H1 (cell line): ENCODE measurements around the gene CAMTA1. TPM values are rescaled to one million over a fixed set of nuclear protein-coding genes. Genes with fewer than 3 reads are reported as not detected.

Experiments used
- CTCF ChIA-PET: fragments of 300-600 bp; sonication (Branson Sonifier 250); formaldehyde crosslinking; loops from one replicate; lab custom pipeline; 2021; ENCODE audit not compliant: partially characterized antibody; lab: Charles Lee
- POLR2A ChIA-PET: fragments of 300-600 bp; sonication (Branson Sonifier 250); formaldehyde crosslinking; loops from one replicate; lab custom pipeline; 2021; ENCODE audit warnings: inconsistent platforms; ENCODE audit not compliant: partially characterized antibody; lab: Charles Lee
- DNase-seq, 2 experiments: peaks; one replicate each; pipeline versions ENCODE4 v3.0.0 to v3.0.0-alpha.2; 2010 to 2022; ENCODE audit warnings: low spot score in 2 of 2, low read depth in 1 of 2, mixed read lengths in 1 of 2
- FAIRE-seq: peaks from 2 replicates; lab custom pipeline; 2011; peaks lifted over from hg19 to GRCh38; lab: Jason Lieb, UNC
- H2AFZ ChIP-seq: 2 replicates; pipeline ENCODE4 v1.8.1; 2012; ENCODE audit warnings: low read length, inconsistent platforms
- H2AK5ac ChIP-seq: 2 replicates; pipeline ENCODE4 v1.6.1; 2013; ENCODE audit warnings: low read depth, low read length
- H2BK120ac ChIP-seq: replicated peaks from 2 replicates; pipeline ENCODE3; 2013; ENCODE audit warnings: low read depth, low read length, inconsistent platforms
- H2BK12ac ChIP-seq: 2 replicates; pipeline ENCODE4 v1.6.1; 2013; ENCODE audit warnings: low read depth, low read length
- H2BK15ac ChIP-seq: 2 replicates; pipeline ENCODE4 v1.6.1; 2013; ENCODE audit warnings: low read length
- H2BK20ac ChIP-seq: 2 replicates; pipeline ENCODE4 v1.6.1; 2013; ENCODE audit warnings: low read length
- H2BK5ac ChIP-seq: 2 replicates; pipeline ENCODE4 v1.6.1; 2013; ENCODE audit warnings: low read depth, low read length
- H3K14ac ChIP-seq: 2 replicates; pipeline ENCODE4 v1.6.1; 2013; ENCODE audit warnings: inconsistent platforms; ENCODE audit not compliant: insufficient read length
- H3K18ac ChIP-seq: 2 replicates; pipeline ENCODE4 v1.6.1; 2013; ENCODE audit warnings: low read length; ENCODE audit errors: extremely low read depth
- H3K23ac ChIP-seq: 2 replicates; pipeline ENCODE4 v1.6.1; 2013; ENCODE audit warnings: inconsistent platforms; ENCODE audit not compliant: insufficient read length
- H3K23me2 ChIP-seq: 2 replicates; pipeline ENCODE4 v1.6.1; 2013; ENCODE audit warnings: low read depth, low read length
- H3K27ac ChIP-seq: 2 replicates; pipeline ENCODE4 v1.6.1; 2011; ENCODE audit warnings: low read depth, low read length, inconsistent platforms
- H3K27me3 ChIP-seq, 4 experiments: replicated peaks in 1 of 4; 1 replicate in 1 of 4; 2 replicates in 3 of 4; pipeline versions ENCODE4 v1.6.1 to v1.8.1; 2011 to 2013; ENCODE audit warnings: low read length in 3 of 4, mild to moderate bottlenecking in 3 of 4, inconsistent platforms in 2 of 4, mixed read lengths in 2 of 4, moderate library complexity in 1 of 4; ENCODE audit not compliant: control insufficient read depth in 3 of 4, insufficient read depth in 3 of 4; ENCODE audit errors: extremely low read depth in 1 of 4
- H3K36me3 ChIP-seq, 4 experiments: 2 replicates each; pipeline versions ENCODE4 v1.6.1 to v1.8.1; 2011 to 2013; ENCODE audit warnings: mild to moderate bottlenecking in 4 of 4, low read length in 3 of 4, moderate library complexity in 2 of 4, control low read depth in 1 of 4, inconsistent platforms in 1 of 4; ENCODE audit not compliant: insufficient read depth in 4 of 4, control insufficient read depth in 2 of 4
- H3K4ac ChIP-seq: replicated peaks from 2 replicates; pipeline ENCODE3; 2013; ENCODE audit warnings: low read length, low read depth, mixed read lengths, inconsistent platforms; ENCODE audit not compliant: insufficient read length
- H3K4me1 ChIP-seq, 4 experiments: replicated peaks in 1 of 4; 1 replicate in 1 of 4; 2 replicates in 3 of 4; pipeline versions ENCODE4 v1.6.1 to v1.8.1; 2011 to 2013; ENCODE audit warnings: low read length in 3 of 4, inconsistent platforms in 2 of 4, mixed read lengths in 1 of 4; ENCODE audit not compliant: insufficient read depth in 4 of 4, control insufficient read depth in 3 of 4
- H3K4me2 ChIP-seq, 2 experiments: 2 replicates each; pipeline versions ENCODE4 v1.6.1 to v1.8.1; 2011 to 2013; ENCODE audit warnings: low read depth in 2 of 2, low read length in 2 of 2, control low read depth in 1 of 2, inconsistent platforms in 1 of 2, mild to moderate bottlenecking in 1 of 2; ENCODE audit not compliant: insufficient read depth in 1 of 2
- H3K4me3 ChIP-seq, 4 experiments: fragments of 200-600, 300-600 bp in 1 of 4; sonication (generic), shearing (Covaris generic), sonication (Bioruptor Twin) in 1 of 4; 2 replicates each; pipeline versions ENCODE4 v1.5.1 to v1.8.1; 2011 to 2016; ENCODE audit warnings: low read length in 4 of 4, low read depth in 3 of 4, control low read depth in 2 of 4, inconsistent platforms in 2 of 4, mild to moderate bottlenecking in 2 of 4, mixed read lengths in 1 of 4, moderate library complexity in 1 of 4; ENCODE audit not compliant: insufficient read depth in 2 of 4; ENCODE audit errors: extremely low read depth in 1 of 4
- H3K56ac ChIP-seq: replicated peaks from 2 replicates; pipeline ENCODE3; 2013; ENCODE audit warnings: low read depth, mild to moderate bottlenecking, mixed read lengths, low read length, inconsistent platforms; ENCODE audit not compliant: insufficient read length
- H3K79me1 ChIP-seq: 2 replicates; pipeline ENCODE4 v1.6.1; 2013; ENCODE audit warnings: low read depth, low read length, control low read depth
- H3K79me2 ChIP-seq, 2 experiments: 2 replicates each; pipeline versions ENCODE4 v1.6.1 to v1.8.1; 2012 to 2013; ENCODE audit warnings: low read length in 2 of 2, mild to moderate bottlenecking in 2 of 2, inconsistent platforms in 1 of 2; ENCODE audit not compliant: insufficient read depth in 2 of 2, control insufficient read depth in 1 of 2
- H3K9ac ChIP-seq, 4 experiments: replicated peaks in 1 of 4; 1 replicate in 1 of 4; 2 replicates in 3 of 4; pipeline versions ENCODE4 v1.6.1 to v1.8.1; 2011 to 2013; ENCODE audit warnings: low read depth in 3 of 4, low read length in 3 of 4, control low read depth in 2 of 4, mild to moderate bottlenecking in 2 of 4, moderate library complexity in 2 of 4, inconsistent platforms in 1 of 4; ENCODE audit errors: extremely low read depth in 1 of 4
- H3K9me3 ChIP-seq, 2 experiments: 2 replicates each; pipeline versions ENCODE4 v1.6.1 to v1.8.1; 2012 to 2013; ENCODE audit warnings: mild to moderate bottlenecking in 2 of 2, moderate library complexity in 2 of 2, control low read depth in 1 of 2, inconsistent platforms in 1 of 2, low read depth in 1 of 2, low read length in 1 of 2, mixed read lengths in 1 of 2; ENCODE audit not compliant: insufficient read depth in 2 of 2
- H4K20me1 ChIP-seq, 2 experiments: replicated peaks in 1 of 2; 2 replicates each; pipeline versions ENCODE3 to v1.8.1; 2011 to 2013; ENCODE audit warnings: inconsistent platforms in 2 of 2, low read length in 2 of 2, mild to moderate bottlenecking in 1 of 2; ENCODE audit not compliant: insufficient read depth in 2 of 2, control insufficient read depth in 1 of 2
- H4K5ac ChIP-seq: 2 replicates; pipeline ENCODE4 v1.6.1; 2013; ENCODE audit warnings: low read length, low read depth, mixed read lengths, inconsistent platforms; ENCODE audit not compliant: insufficient read length
- H4K8ac ChIP-seq: 2 replicates; pipeline ENCODE4 v1.8.0; 2013; ENCODE audit warnings: mild to moderate bottlenecking, moderate library complexity, low read length, inconsistent platforms; ENCODE audit not compliant: insufficient read depth; ENCODE audit errors: extremely low read depth
- H4K91ac ChIP-seq: replicated peaks from 2 replicates; pipeline ENCODE3; 2013; ENCODE audit warnings: low read length, mixed read lengths, inconsistent platforms; ENCODE audit not compliant: insufficient read length
- ASH2L ChIP-seq: fragments of 200-600, 300-600 bp; sonication (generic); IDR thresholded peaks from one replicate; pipeline ENCODE4 v1.7.1; 2017; ENCODE audit warnings: low read length
- BACH1 ChIP-seq: IDR thresholded peaks from 2 replicates; pipeline ENCODE4 v1.6.1; 2012; ENCODE audit warnings: low read length, improper control_type of control experiment
- BCL11A ChIP-seq, 2 experiments: IDR thresholded peaks; one replicate each; pipeline ENCODE4 v1.6.1; 2011; ENCODE audit warnings: low read depth in 2 of 2, low read length in 2 of 2, mild to moderate bottlenecking in 2 of 2
- CHD2 ChIP-seq: IDR thresholded peaks from 2 replicates; pipeline ENCODE4 v1.6.1; 2012; ENCODE audit warnings: low read length, improper control_type of control experiment
- CTBP2 ChIP-seq: IDR thresholded peaks from 2 replicates; pipeline ENCODE4 v1.7.0; 2011; ENCODE audit warnings: borderline replicate concordance, mild to moderate bottlenecking, moderate library complexity, mixed read lengths, low read length; ENCODE audit not compliant: insufficient read depth, insufficient read length
- E2F6 ChIP-seq: IDR thresholded peaks from 2 replicates; pipeline ENCODE4 v1.6.1; 2012; ENCODE audit warnings: inconsistent platforms
- EGR1 ChIP-seq: IDR thresholded peaks from 2 replicates; pipeline ENCODE4 v1.6.1; 2011; ENCODE audit warnings: low read depth, low read length, borderline replicate concordance
- KDM4A ChIP-seq: IDR thresholded peaks from one replicate; pipeline ENCODE4 v1.7.1; 2012; ENCODE audit warnings: low read depth, mild to moderate bottlenecking, moderate library complexity, low read length, inconsistent platforms; ENCODE audit not compliant: severe bottlenecking
- MAFK ChIP-seq: IDR thresholded peaks from 2 replicates; pipeline ENCODE4 v1.6.1; 2012; ENCODE audit warnings: low read depth, mild to moderate bottlenecking, improper control_type of control experiment, low read length
- NRF1 ChIP-seq: IDR thresholded peaks from 2 replicates; pipeline ENCODE4 v1.6.1; 2011; ENCODE audit warnings: mild to moderate bottlenecking, low read depth, low read length, improper control_type of control experiment
- POU5F1 ChIP-seq: IDR thresholded peaks from 2 replicates; pipeline ENCODE4 v1.6.1; 2011; ENCODE audit warnings: low read depth, mild to moderate bottlenecking, low read length, moderate library complexity
- SIRT6 ChIP-seq: IDR thresholded peaks from one replicate; pipeline ENCODE4 v1.7.1; 2012; ENCODE audit warnings: low read length, inconsistent platforms
- SUZ12 ChIP-seq: fragments of 200-600 bp; sonication (generic); IDR thresholded peaks from 2 replicates; pipeline ENCODE4 v1.6.1; 2012; ENCODE audit warnings: mild to moderate bottlenecking, inconsistent platforms, low read length, moderate library complexity, mixed read lengths
- TAF1 ChIP-seq: IDR thresholded peaks from 2 replicates; pipeline ENCODE4 v1.6.1; 2011; ENCODE audit warnings: mild to moderate bottlenecking, low read depth, low read length
- YY1 ChIP-seq: IDR thresholded peaks from 2 replicates; pipeline ENCODE4 v1.6.1; 2011; ENCODE audit warnings: low read depth, mild to moderate bottlenecking, low read length
- WGBS, 2 experiments: shearing (Covaris generic) in 1 of 2; methylation state at CpG; one replicate each; pipeline versions ENCODE4 v1.1.6 to v1.1.7; 2013 to 2015; ENCODE audit warnings: low lambda C conversion rate in 2 of 2, mixed read lengths in 2 of 2, inconsistent platforms in 1 of 2, low coverage in 1 of 2, missing lambda C conversion rate in 1 of 2; ENCODE audit not compliant: insufficient replicate concordance in 2 of 2, insufficient coverage in 1 of 2, insufficient read length in 1 of 2; ENCODE audit errors: extremely low coverage in 1 of 2, missing lambda C conversion rate in 1 of 2; 5-methylcytosine and 5-hydroxymethylcytosine counted together
- polyA plus RNA-seq, 7 experiments: library from polyadenylated mRNA; depleted of rRNA in 3 of 7; stranded (reverse) in 5 of 7; unstranded in 2 of 7; fragments of >200 nt in 5 of 7; fragments of 200-250 nt in 2 of 7; gene quantifications; 1 replicate in 5 of 7; 2 replicates in 1 of 7; 4 replicates in 1 of 7; pipeline versions ENCODE4 v1.2.1 to v1.2.3, GENCODE V29; 2011 to 2013; ENCODE audit warnings: missing spikeins in 2 of 7, mixed read lengths in 2 of 7
- total RNA-seq: library from RNA; stranded (reverse); fragmentation: NEBNext Ultra II Directional; extraction: Animal tissue kit (Norgen Biotek cat#: 25700); gene quantifications from 2 replicates; pipeline ENCODE4 v1.2.1, GENCODE V29; 2021

Gene CAMTA1
- total and polyA plus RNA-seq, 2 of the 8 experiments (the other 6 are each of a cell fraction or from before 2014, with no cell fraction given): 65.0 to 119 TPM

DNA sequence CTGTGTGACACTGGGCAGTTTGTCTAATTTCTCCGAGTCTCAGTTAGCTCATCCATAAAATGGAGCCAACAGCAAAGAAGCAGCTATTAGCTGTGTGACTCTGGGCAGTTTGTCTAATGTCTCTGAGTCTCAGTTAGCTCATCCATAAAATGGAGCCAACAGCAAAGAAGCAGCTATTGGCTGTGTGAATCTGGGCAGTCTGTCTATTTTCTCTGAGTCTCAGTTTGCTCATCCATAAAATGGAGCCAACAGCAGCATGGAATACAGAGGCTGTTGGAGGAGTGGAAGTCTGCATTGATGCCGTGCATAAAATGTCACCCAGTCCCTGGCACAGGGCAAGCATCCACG lies 688.9 kb downstream of the CAMTA1 start:
- Histone ChIP-seq H4K91ac (no peak overlapping the region), H2BK20ac (no peak overlapping the region), H4K5ac (no peak overlapping the region), H3K9me3 (no peaks in the 10 kb centered on the region), H3K9ac (no peak overlapping the region), H3K18ac (no peak overlapping the region), H4K8ac (no peak overlapping the region), H4K20me1 (no peaks in the 10 kb centered on the region), H2BK12ac (no peak overlapping the region), H2BK5ac (no peak overlapping the region), H2AFZ (no peak overlapping the region), H3K27me3 (no peaks in the 10 kb centered on the region; a peak in 1 of 7 replicates), H3K4me1 (no peaks in the 10 kb centered on the region; a peak in 3 of 7 replicates), H3K4me3 (no peak overlapping the region), H3K23me2 (no peaks in the 10 kb centered on the region), H3K56ac (no peak overlapping the region), H3K36me3 (no peaks in the 10 kb centered on the region), H3K4ac (no peak overlapping the region), H2BK120ac (no peak overlapping the region), H3K79me1 (no peaks in the 10 kb centered on the region), H3K23ac (no peak overlapping the region), H2AK5ac (no peak overlapping the region), H3K27ac (no peak overlapping the region), H3K4me2 (no peak overlapping the region), H3K14ac (no peak overlapping the region), H3K79me2 (no peaks in the 10 kb centered on the region), H2BK15ac (no peak overlapping the region)
- 91% methylated on average over 3 of the region's 3 CpGs; no CpG with 5 or more reads in 1 of the 2 experiments for WGBS, 2 experiments
- no peak for DNase-seq
- ChIA-PET CTCF (interaction anchor here (0.9 to 10.0 kb wide), 29 partner anchors 10 to 278 kb away, joined by 3 to 97 read pairs (median 4); no protein-coding TSS in a partner anchor), POLR2A (interaction anchor here (1.0 kb wide), 1 partner anchor 27 kb away, joined by 3 read pairs; no protein-coding TSS in a partner anchor)
- no peak for FAIRE-seq
- TF ChIP-seq SUZ12: no peak
- no peak for TF ChIP-seq MAFK
- no peak for TF ChIP-seq BCL11A (IDR thresholded peaks at IDR 0.05; ENCODE audit: low read depth in 2 of 2, low read length in 2 of 2)
- no peak for TF ChIP-seq BACH1
- no peak for TF ChIP-seq CHD2
- no peak for TF ChIP-seq CTBP2
- no peak for TF ChIP-seq SIRT6
- TF ChIP-seq POU5F1: no peak
- TF ChIP-seq E2F6: no peak
- no peak for TF ChIP-seq TAF1
- TF ChIP-seq KDM4A: no peak
- TF ChIP-seq YY1: no peak
- TF ChIP-seq ASH2L: no peak
- TF ChIP-seq EGR1: no peak
- no peak for TF ChIP-seq NRF1
